NCI-H2081 treated with DMSO at 0.1 percent for 48 hours (cell line): ENCODE results near the gene AAMP.
"Not testable (repeated sequence)": the region's sequence is repeated elsewhere in the genome, so short reads cannot be mapped to it uniquely, and the experiment has no call there.

Source experiments
- DNase-seq: peaks from one replicate; lab custom pipeline; 2025; lab: John Stamatoyannopoulos, UW

Gene AAMP, protein sequence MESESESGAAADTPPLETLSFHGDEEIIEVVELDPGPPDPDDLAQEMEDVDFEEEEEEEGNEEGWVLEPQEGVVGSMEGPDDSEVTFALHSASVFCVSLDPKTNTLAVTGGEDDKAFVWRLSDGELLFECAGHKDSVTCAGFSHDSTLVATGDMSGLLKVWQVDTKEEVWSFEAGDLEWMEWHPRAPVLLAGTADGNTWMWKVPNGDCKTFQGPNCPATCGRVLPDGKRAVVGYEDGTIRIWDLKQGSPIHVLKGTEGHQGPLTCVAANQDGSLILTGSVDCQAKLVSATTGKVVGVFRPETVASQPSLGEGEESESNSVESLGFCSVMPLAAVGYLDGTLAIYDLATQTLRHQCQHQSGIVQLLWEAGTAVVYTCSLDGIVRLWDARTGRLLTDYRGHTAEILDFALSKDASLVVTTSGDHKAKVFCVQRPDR

DNA sequence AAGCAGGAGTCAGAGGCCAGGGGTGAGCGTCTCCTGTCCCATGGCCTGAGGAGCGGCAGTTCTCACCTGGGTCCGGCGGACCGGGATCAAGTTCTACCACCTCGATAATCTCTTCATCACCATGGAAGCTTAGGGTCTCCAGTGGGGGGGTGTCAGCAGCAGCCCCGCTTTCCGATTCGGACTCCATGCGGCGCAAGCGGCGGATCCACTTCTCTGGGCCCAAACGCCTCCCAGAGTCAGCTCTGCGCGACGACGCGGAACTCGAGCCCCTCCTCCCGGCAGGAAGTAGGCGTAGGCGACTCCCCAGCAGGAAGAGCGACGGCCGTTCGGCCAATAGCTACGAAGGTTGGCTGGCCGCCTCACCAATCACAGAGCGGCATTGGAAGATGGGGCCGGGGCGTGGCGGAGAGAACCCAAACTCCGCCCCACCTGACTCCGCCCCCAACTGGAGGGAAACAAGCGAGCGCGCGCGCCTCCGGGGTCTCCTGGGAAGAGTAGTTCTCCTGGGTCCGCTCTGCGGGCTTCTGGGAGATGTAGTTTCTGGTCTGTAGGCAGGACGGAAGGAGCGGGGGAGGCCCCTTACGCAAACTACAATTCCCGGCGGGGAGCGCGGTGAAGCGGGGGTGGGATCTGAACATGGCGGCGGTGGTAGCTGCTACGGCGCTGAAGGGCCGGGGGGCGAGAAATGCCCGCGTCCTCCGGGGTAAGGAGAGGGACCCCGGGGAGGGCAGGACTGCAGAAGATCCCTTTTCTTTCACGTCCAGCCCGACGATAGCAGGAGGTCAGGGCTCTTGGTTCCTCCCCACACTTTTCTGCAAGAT, at the start of gene AAMP, which contains the start of gene PNKD:
Gene AAMP (minus strand): TSS at position 238 of the 821 bp plus-strand sequence. CDS start 51 bp downstream, at position 187.
Gene PNKD (plus strand): TSS at position 620 of the 821 bp plus-strand sequence. CDS start 17 bp downstream, at position 637.
- peak; percentile 97 for DNase-seq

GRCh38 chr2:218318241-218318640, 48.3 kb upstream of the AAMP start:
- no peak for DNase-seq

DNA sequence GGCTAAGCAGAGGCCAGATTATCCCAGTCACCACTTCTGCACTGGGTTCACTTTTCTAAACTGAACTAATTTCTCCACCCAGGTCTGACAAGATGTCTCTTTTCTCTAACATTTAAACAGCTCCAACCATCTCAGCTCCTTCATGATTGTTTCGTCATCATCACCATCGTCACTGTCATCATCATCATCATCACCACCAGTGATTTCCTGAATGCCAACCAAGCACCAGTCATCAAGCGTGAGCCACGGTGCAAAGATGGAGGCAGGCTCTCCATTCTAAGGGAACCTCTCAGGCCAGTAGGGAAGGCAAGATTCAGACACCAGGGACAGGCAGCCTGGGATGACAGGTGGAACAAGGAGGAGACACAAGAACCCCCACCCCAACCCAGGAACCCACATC, 47.9 kb upstream of the AAMP start:
- DNase-seq: no peak

DNA sequence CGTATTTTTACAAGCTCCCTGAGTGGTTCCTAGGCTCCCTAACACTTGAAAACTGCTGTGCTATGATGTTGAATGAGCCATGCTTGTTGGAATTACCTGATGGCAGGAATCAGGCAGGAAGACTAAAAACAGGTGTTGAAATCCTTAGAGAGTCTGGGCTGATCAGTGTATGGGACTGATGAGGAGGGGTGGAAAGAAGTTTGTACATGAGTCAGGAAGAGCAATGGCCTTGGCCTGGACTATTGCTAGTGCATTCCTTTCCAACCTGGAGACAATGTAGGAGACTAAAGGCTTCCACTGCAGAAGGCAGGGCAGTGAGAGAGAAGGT, 47.3 kb upstream of the AAMP start:
- DNase-seq: no peak

DNA sequence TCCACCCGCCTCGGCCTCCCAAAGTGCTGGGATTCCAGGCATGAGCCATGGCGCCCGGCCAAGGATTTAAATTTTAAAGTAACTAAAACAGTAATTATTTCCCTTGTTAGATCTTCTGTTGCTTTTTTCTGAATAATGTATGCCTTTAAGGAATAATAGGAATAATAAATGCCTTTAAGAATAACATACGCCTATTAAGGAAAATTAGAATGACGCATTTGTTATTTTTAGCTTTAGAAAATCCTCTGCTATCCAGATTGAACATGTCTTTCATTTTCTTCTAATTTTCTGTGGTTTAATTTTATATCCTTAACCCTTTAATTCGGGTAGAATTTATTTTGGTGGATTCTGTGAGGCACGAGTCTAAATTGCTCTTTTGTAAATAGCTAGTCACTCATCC, 45.5 kb upstream of the AAMP start:
- no peak for DNase-seq

DNA sequence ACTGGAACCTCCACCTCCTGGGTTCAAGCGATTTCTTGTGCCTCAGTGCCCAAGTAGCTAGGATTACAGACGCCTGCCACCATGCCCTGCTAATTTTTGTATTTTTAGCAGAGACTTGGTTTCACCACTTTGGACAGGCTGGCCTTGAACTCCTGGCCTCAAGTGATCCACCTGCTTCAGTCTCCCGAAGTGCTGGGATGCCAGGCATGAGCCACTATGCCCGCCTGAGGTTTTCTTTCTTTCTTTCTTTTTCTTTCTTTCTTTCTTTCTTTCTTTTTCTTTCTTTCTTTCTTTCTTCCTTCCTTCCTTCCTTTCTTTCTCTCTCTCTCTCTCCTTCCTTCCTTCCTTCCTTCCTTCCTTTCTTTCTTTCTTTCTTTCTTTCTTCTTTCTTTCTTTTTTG, 44.8 kb upstream of the AAMP start:
- not testable (repeated sequence) for DNase-seq

- no peak for DNase-seq
Measured at GRCh38 chr2:218313356-218313755, 43.4 kb upstream of the AAMP start.

DNA sequence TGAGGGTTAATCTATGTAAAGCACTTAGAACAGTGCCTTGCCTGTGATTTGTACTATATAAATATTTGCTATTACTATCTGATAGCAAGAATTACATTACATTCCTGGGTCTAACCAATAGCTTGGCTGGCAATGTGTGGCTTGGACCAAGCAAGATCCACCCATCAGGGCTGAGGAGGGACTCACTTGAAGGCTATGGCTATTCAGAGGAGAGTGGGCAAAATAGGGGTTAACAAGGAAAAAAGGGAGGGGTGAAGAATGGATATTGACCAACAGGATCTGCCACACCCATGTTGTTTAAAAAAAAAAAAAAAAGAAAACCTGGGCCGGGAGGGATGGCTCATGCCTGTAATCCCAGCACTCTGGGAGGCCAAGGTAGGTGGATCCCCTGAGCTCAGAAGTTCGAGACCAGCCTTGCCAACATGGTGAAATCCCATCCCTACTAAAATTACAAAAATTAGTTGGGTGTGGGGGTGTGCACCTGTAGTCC, 42.4 kb upstream of the AAMP start:
- DNase-seq: no peak

DNA sequence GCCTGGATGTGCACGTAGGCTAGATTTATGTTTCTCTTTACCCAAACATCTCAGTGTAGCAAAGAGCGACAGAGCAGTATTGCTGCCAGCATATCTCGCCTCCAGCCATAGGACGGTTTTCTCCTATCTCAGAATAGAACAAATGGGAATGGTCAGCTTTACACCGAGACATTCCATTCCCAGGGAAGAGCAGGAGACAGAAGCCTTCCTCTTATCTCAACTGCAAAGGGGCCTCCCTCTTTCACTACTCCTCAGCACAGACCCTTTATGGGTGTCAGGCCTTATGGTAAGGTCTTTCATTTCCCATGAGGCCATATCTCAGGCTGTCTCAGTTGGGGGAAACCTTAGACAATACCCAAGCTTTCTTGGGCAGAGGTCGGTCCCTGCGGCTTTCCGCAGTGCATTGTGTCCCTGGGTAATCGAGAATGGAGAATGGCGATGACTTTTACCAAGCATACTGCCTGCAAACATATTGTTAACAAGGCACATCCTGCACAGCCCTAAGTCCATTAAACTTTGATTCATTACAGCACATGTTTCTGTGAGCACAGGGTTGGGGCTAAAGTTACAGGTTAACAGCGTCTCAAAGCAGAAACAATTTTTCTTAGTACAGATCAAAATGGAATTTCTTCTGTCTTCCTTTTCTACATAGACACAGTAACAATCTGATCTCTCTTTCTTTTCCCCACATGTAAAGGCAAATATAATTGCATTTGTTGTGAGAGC, 41.8 kb upstream of the AAMP start:
- DNase-seq: not testable (repeated sequence)

GRCh38 chr2:218310853-218311540, 41.1 kb upstream of the AAMP start:
- no peak for DNase-seq

- no peak for DNase-seq
Measured at GRCh38 chr2:218307415-218308090, 37.6 kb upstream of the AAMP start.

- DNase-seq: no peak
Measured at GRCh38 chr2:218306184-218306920, 36.4 kb upstream of the AAMP start.

- DNase-seq: no peak
Measured at GRCh38 chr2:218305383-218305782, 35.4 kb upstream of the AAMP start.

GRCh38 chr2:218301176-218301819, 31.4 kb upstream of the AAMP start:
- peak; percentile 60 for DNase-seq

DNA sequence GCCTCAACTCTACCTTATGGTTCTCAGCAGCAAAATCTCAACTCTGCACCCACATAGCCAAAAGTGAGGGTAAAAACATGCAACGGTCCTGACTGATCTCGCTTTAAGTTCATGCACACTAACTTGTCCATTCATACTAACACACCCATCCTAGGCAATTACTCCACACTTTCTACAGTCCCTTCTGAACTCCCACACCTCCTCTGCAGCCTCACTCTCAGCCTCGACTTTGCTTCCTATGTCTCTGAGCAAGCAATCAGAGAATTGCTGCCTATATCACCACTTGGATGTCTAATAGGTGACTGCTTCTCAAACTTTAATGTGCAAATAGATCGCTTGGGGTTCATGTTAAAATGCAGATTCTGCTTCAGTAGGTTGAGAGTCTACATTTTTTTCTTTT, 30.2 kb upstream of the AAMP start:
- DNase-seq: no peak

DNA sequence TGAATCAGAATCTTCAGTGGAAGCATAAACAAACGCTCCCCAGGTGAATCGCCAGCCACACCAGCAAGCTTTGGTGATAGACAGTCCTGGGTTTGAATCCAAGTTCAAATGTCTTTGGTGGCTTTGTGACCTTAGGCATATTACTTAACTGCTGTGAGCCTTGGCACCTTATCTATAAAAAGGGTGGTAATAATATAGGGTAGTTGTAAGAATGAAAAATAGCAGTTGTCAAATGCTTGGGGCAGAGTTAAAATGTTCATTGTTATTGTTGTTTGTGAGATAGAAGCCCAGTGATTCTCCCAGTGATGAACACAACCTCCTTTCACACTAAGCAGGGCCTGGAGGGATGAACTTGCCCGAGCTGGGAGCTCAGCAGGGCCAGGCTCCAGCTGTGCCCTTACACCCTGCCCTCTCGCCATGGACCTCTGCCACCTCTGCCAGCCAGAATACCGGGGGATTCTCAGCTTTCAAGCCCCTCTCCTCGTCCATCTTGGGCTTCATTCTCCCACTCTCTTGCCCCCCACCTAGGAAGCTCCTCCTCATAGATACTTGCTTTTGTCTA, 28.5 kb upstream of the AAMP start:
- DNase-seq: no peak

DNA sequence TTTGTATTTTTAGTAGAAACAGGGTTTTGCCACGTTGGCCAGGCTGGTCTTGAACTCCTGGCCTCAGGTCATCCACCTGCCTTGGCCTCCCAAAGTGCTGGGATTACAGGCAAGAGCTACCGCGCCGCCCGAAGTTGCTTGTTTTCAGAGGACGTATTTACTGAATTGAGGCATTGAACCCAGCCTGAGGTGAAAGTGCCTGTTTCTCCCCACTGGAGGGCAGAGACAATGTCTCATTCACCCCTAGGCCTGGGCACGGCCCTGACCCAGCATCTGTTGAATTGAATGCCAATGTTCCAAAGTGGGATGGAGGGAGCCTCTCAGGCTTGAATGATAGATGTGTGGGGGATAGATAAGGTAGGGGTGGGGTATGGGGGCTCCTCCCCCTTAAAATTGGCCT, 26.9 kb upstream of the AAMP start:
- DNase-seq: no peak

GRCh38 chr2:218296200-218296599, 26.3 kb upstream of the AAMP start:
- DNase-seq: no peak

GRCh38 chr2:218295029-218295428, 25.1 kb upstream of the AAMP start:
- DNase-seq: no peak
